Midbrain (tissue), 1 donor: ENCODE data around the gene RASL10B.
"Not testable (repeated sequence)": the region's sequence is repeated elsewhere in the genome, so short reads cannot be mapped to it uniquely, and the experiment has no call there.

ENCODE experiments used
- DNase-seq: peaks from one replicate; lab custom pipeline; 2025; lab: John Stamatoyannopoulos, UW

RASL10B gene

GRCh38 chr17:35731239-35731916 lies at the start of gene RASL10B:
RASL10B (plus strand) TSS chr17:35731639; CDS start chr17:35735185, 3,546 bp downstream.
- peak; percentile 47 for DNase-seq

- no peak for DNase-seq
These were observed 47.8 kb upstream of the RASL10B start for GRCh38 chr17:35683591-35683990.

- DNase-seq: no peak
These were observed 47.2 kb upstream of the RASL10B start for GRCh38 chr17:35684055-35684802.

GRCh38 chr17:35692512-35693210 lies 38.8 kb upstream of the RASL10B start:
- no peak for DNase-seq

- DNase-seq: no peak
These were observed 37.8 kb upstream of the RASL10B start for GRCh38 chr17:35693662-35694061.

- no peak for DNase-seq
These were observed 36.5 kb upstream of the RASL10B start for GRCh38 chr17:35694906-35695305.

- no peak for DNase-seq
These were observed 35.8 kb upstream of the RASL10B start for GRCh38 chr17:35695613-35696012.

GRCh38 chr17:35698800-35699199 lies 32.6 kb upstream of the RASL10B start:
- no peak for DNase-seq

GRCh38 chr17:35700150-35700549 lies 31.3 kb upstream of the RASL10B start:
- DNase-seq: no peak

- DNase-seq: no peak
These were observed 29.9 kb upstream of the RASL10B start for GRCh38 chr17:35701491-35701890.

GRCh38 chr17:35703308-35703707 lies 28.1 kb upstream of the RASL10B start:
- DNase-seq: not testable (repeated sequence)

GRCh38 chr17:35705230-35705629 lies 26.2 kb upstream of the RASL10B start:
- DNase-seq: no peak

GRCh38 chr17:35705705-35706104 lies 25.7 kb upstream of the RASL10B start:
- DNase-seq: no peak

GRCh38 chr17:35708149-35708548 lies 23.3 kb upstream of the RASL10B start:
- DNase-seq: no peak

GRCh38 chr17:35708951-35709350 lies 22.5 kb upstream of the RASL10B start:
- no peak for DNase-seq

- no peak for DNase-seq
These were observed 21.6 kb upstream of the RASL10B start for GRCh38 chr17:35709874-35710273.

- DNase-seq: no peak
These were observed 20.5 kb upstream of the RASL10B start for GRCh38 chr17:35710950-35711349.

GRCh38 chr17:35713069-35713728 lies 18.2 kb upstream of the RASL10B start:
- DNase-seq: peak; percentile 13

GRCh38 chr17:35714988-35715387 lies 16.5 kb upstream of the RASL10B start:
- DNase-seq: no peak

GRCh38 chr17:35715416-35715815 lies 16.0 kb upstream of the RASL10B start:
- DNase-seq: no peak

- no peak for DNase-seq
These were observed 15.3 kb upstream of the RASL10B start for GRCh38 chr17:35716173-35716572.

GRCh38 chr17:35716897-35717465 lies 14.5 kb upstream of the RASL10B start:
- no peak for DNase-seq
